Smooth muscle cell (in vitro differentiated cells): ENCODE measurements around the gene SH2D5. TPM values are rescaled to one million over a fixed set of nuclear protein-coding genes. Genes with fewer than 3 reads are reported as not detected.

Experiments
- DNase-seq: peaks from one replicate; lab custom pipeline; 2025; ENCODE audit not compliant: unreplicated experiment; lab: John Stamatoyannopoulos, UW
- H2AFZ ChIP-seq: fragments of 200-600 bp; sonication (generic); 2 replicates; pipeline ENCODE4 v1.6.0; 2016; ENCODE audit warnings: antibody characterized with exemption, low read depth, mild to moderate bottlenecking
- H3F3A ChIP-seq: fragments of 200-600 bp; sonication (generic); 2 replicates; pipeline ENCODE4 v1.6.0; 2017; ENCODE audit warnings: antibody characterized with exemption, low read depth
- H3K27ac ChIP-seq: fragments of 200-600 bp; sonication (generic); 2 replicates; pipeline ENCODE4 v1.5.1; 2016; ENCODE audit warnings: low read depth, mild to moderate bottlenecking
- H3K27me3 ChIP-seq: fragments of 200-600 bp; sonication (generic); 2 replicates; pipeline ENCODE4 v1.6.1; 2016; ENCODE audit warnings: low read depth, mild to moderate bottlenecking
- H3K36me3 ChIP-seq: fragments of 200-600 bp; sonication (generic); 2 replicates; pipeline ENCODE4 v1.5.1; 2016; ENCODE audit warnings: low read depth
- H3K4me1 ChIP-seq: fragments of 200-600 bp; sonication (generic); 2 replicates; pipeline ENCODE4 v1.5.1; 2016; ENCODE audit warnings: low read depth
- H3K4me2 ChIP-seq: fragments of 200-600 bp; sonication (generic); 2 replicates; pipeline ENCODE4 v1.6.0; 2016; ENCODE audit warnings: mild to moderate bottlenecking
- H3K4me3 ChIP-seq: fragments of 200-600 bp; sonication (generic); 2 replicates; pipeline ENCODE4 v1.5.1; 2016; ENCODE audit warnings: mild to moderate bottlenecking
- H3K79me2 ChIP-seq: fragments of 200-600 bp; sonication (generic); 2 replicates; pipeline ENCODE4 v1.6.0; 2016; ENCODE audit warnings: low read depth, mild to moderate bottlenecking
- H3K9ac ChIP-seq: fragments of 200-600 bp; sonication (generic); 2 replicates; pipeline ENCODE4 v1.6.0; 2016; ENCODE audit warnings: low read depth
- H3K9me3 ChIP-seq: fragments of 200-600 bp; sonication (generic); replicated peaks from 2 replicates; pipeline ENCODE4 v1.5.1; 2016; ENCODE audit warnings: low read depth
- H4K20me1 ChIP-seq: fragments of 200-600 bp; sonication (generic); 2 replicates; pipeline ENCODE4 v1.6.0; 2016; ENCODE audit warnings: low read depth
- WGBS: methylation state at CpG from one replicate; pipeline ENCODE4 v1.1.7; 2016; ENCODE audit warnings: low lambda C conversion rate; 5-methylcytosine and 5-hydroxymethylcytosine counted together
- polyA plus RNA-seq: library from polyadenylated mRNA; unstranded; fragments of >200 nt; fragmentation: Nextera tagmentation; extraction: Ambion mirVana; gene quantifications from 2 replicates; pipeline ENCODE4 v1.2.1, GENCODE V29; 2016
- total RNA-seq: library from RNA; depleted of rRNA; stranded (reverse); fragments of >200 nt; gene quantifications from 2 replicates; pipeline ENCODE4 v1.2.3, GENCODE V29; 2014
- TF ChIP-seq, protein P1 (sequence below): fragments of 200-600 bp; sonication (generic); IDR thresholded peaks from 2 replicates; pipeline ENCODE4 v1.5.1; 2017; ENCODE audit warnings: borderline replicate concordance, mild to moderate bottlenecking, antibody characterized with exemption; ENCODE audit not compliant: insufficient read depth, poor library complexity, severe bottlenecking

SH2D5 gene
- total and polyA plus RNA-seq, 2 experiments from 2014 or later: 0.18 TPM; not detected in 1

- Histone ChIP-seq H3K9ac (no peak overlapping the region), H3K27ac (no peak overlapping the region), H3K4me3 (no peak overlapping the region), H3K79me2 (no peaks in the 10 kb centered on the region), H3K27me3 (no peaks in the 10 kb centered on the region), H2AFZ (no peak overlapping the region), H3F3A (no peaks in the 10 kb centered on the region), H3K4me1 (no peaks in the 10 kb centered on the region), H3K36me3 (no peaks in the 10 kb centered on the region), H3K4me2 (no peak overlapping the region), H4K20me1 (no peaks in the 10 kb centered on the region), H3K9me3 (no peaks in the 10 kb centered on the region)
- DNase-seq: no peak
- 92% methylated on average over 15 of the region's 15 CpGs for WGBS
- TF ChIP-seq, protein P1, sequence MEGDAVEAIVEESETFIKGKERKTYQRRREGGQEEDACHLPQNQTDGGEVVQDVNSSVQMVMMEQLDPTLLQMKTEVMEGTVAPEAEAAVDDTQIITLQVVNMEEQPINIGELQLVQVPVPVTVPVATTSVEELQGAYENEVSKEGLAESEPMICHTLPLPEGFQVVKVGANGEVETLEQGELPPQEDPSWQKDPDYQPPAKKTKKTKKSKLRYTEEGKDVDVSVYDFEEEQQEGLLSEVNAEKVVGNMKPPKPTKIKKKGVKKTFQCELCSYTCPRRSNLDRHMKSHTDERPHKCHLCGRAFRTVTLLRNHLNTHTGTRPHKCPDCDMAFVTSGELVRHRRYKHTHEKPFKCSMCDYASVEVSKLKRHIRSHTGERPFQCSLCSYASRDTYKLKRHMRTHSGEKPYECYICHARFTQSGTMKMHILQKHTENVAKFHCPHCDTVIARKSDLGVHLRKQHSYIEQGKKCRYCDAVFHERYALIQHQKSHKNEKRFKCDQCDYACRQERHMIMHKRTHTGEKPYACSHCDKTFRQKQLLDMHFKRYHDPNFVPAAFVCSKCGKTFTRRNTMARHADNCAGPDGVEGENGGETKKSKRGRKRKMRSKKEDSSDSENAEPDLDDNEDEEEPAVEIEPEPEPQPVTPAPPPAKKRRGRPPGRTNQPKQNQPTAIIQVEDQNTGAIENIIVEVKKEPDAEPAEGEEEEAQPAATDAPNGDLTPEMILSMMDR: no peak
These were observed 17.1 kb downstream of the SH2D5 start for GRCh38 chr1:20715406-20715805.

DNA sequence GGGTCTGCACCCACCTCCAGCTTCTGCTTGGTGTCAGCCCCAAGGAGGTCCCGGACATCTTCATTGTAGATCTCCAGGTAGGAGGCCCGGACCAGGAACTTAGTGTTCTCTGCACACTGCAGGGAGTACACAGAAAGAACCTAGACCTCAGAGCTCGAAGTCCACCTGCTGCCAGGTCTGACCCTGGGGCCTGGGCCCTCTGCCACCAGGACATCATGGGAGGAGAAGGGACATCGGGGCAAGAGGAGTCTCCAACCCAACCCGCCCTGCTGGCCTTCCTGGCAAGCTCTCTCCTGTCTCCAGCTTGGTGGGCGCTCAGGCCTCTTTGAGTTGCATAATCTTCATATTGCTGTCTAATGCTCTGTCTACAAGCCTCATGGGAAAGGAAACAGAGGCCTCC is 19.1 kb downstream of the SH2D5 start:
- Histone ChIP-seq H4K20me1 (no peaks in the 10 kb centered on the region), H3K4me3 (no peak overlapping the region), H3K36me3 (no peaks in the 10 kb centered on the region), H3K4me1 (no peaks in the 10 kb centered on the region), H3F3A (no peaks in the 10 kb centered on the region), H3K4me2 (no peak overlapping the region), H3K27me3 (no peaks in the 10 kb centered on the region), H3K27ac (no peak overlapping the region), H3K9ac (no peak overlapping the region), H3K79me2 (no peaks in the 10 kb centered on the region), H2AFZ (no peak overlapping the region), H3K9me3 (no peaks in the 10 kb centered on the region)
- no peak for DNase-seq
- WGBS: 98% methylated on average over 6 of the region's 6 CpGs
- TF ChIP-seq, protein P1: no peak

- no peak overlapping the region for H3K4me3 ChIP-seq
- H2AFZ ChIP-seq: no peak overlapping the region
- H3K27me3 ChIP-seq: no peaks in the 10 kb centered on the region
- H3K4me2 ChIP-seq: no peak overlapping the region
- TF ChIP-seq, protein P1: no peak
- 82% methylated on average over 6 of the region's 6 CpGs for WGBS
- H3K4me1 ChIP-seq: no peaks in the 10 kb centered on the region
- no peaks in the 10 kb centered on the region for H4K20me1 ChIP-seq
- no peaks in the 10 kb centered on the region for H3K9me3 ChIP-seq
- H3F3A ChIP-seq: peaks cover 4% of the 10 kb centered on the region
- no peaks in the 10 kb centered on the region for H3K79me2 ChIP-seq
- H3K27ac ChIP-seq: no peak overlapping the region
- DNase-seq: no peak
- no peaks in the 10 kb centered on the region for H3K36me3 ChIP-seq
- H3K9ac ChIP-seq: no peak overlapping the region
These were observed 20.3 kb downstream of the SH2D5 start for GRCh38 chr1:20712215-20712577.
